ENCODE data around the gene KRT17. TPM values are rescaled to one million over a fixed set of nuclear protein-coding genes. Genes with fewer than 3 reads are reported as not detected.
"Not testable (repeated sequence)": the region's sequence is repeated elsewhere in the genome, so short reads cannot be mapped to it uniquely, and the experiment has no call there.

The KRT17 gene
- total and polyA plus RNA-seq, 2 of the 4 experiments (the other 2 are of a cell fraction), result 2.5 to 4.6 TPM

DNA sequence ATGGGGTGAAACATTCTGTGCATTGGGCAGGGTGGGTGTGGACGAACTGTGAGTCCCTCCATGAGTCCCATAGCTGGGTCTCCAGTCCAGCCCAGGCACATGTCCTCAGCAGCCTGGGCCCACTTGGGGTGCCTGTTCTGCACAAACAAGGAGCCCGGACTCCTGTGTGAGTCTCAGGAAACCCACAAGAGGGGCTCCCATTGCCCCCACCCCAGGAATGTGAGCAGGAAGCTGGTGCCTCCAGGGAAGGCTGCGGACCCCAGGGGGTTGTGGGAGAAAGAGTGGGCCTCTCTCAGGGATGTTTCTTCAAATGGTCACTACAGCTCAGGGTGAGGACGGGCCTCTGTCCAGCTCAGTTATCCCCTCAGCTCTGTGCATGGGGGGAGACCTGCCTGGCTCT, 7.9 kb downstream of the KRT17 start:
- ATAC-seq (ENCODE audit: low read depth); H3K14ac ChIP-seq (replicated peaks; ENCODE audit: low read depth, low read length); H2BK15ac ChIP-seq (ENCODE audit: low read depth, low read length); H3K4ac ChIP-seq (ENCODE audit: low read depth, low read length); intact Hi-C loops (cut with micrococcal nuclease); H4K5ac ChIP-seq (ENCODE audit: low read depth, low read length); POLR2A ChIA-PET (ENCODE audit: unreplicated experiment); H3K27ac ChIP-seq (ENCODE audit: insufficient read depth, low read length); H2AK9ac ChIP-seq (replicated peaks; ENCODE audit: low read depth, low read length, poor library complexity); H3K56ac ChIP-seq (ENCODE audit: extremely low read depth, insufficient read depth, low read length); DNase-seq; H2BK5ac ChIP-seq (ENCODE audit: low read depth, low read length, poor library complexity, severe bottlenecking); H3K9me1 ChIP-seq (ENCODE audit: insufficient read depth, low read length); H3K79me1 ChIP-seq (ENCODE audit: low read depth in 1 of 2, low read length in 2 of 2); H4K8ac ChIP-seq (ENCODE audit: low read depth in 2 of 2, low read length in 2 of 2); in situ Hi-C loops (cut with MboI; ENCODE audit: low sequenced_read_pairs); H3K4me3 ChIP-seq (ENCODE audit: insufficient read depth, low read depth, low read length); H2AFZ ChIP-seq (replicated peaks; ENCODE audit: low read length, poor library complexity); H3K18ac ChIP-seq (ENCODE audit: low read depth, low read length); H2BK20ac ChIP-seq (ENCODE audit: low read depth, low read length); BruUV-seq (replicated peaks); H3K9me3 ChIP-seq (ENCODE audit: control insufficient read depth, insufficient read depth, low read length); CTCF ChIA-PET; H4K91ac ChIP-seq (ENCODE audit: insufficient read depth, low read depth, low read length); H2BK120ac ChIP-seq (ENCODE audit: low read depth, low read length); H3K4me2 ChIP-seq (ENCODE audit: low read depth, low read length); H2AK5ac ChIP-seq (ENCODE audit: low read depth, low read length); H3K9ac ChIP-seq (ENCODE audit: low read depth, low read length); dilution Hi-C loops (cut with HindIII; ENCODE audit: low sequenced_read_pairs, unreplicated experiment); H3K4me1 ChIP-seq (ENCODE audit: control insufficient read depth, insufficient read depth, low read length); H3K23ac ChIP-seq (ENCODE audit: low read depth, low read length); H4K20me1 ChIP-seq (ENCODE audit: insufficient read depth, low read length); H3K36me3 ChIP-seq (ENCODE audit: control insufficient read depth, insufficient read depth, low read length): not testable (repeated sequence)
- no CpG with 5 or more reads among the region's 4 CpGs for WGBS, 2 experiments (ENCODE audit: extremely low coverage in 2 of 2, insufficient read length in 1 of 2)
- H3K27me3 ChIP-seq (ENCODE audit: control insufficient read depth, insufficient read depth, low read length), result peaks cover 35% of the 10 kb centered on the region
- TF ChIP-seq MAZ (IDR thresholded peaks at IDR 0.05; ENCODE audit: borderline replicate concordance, low read depth, low read length), result peak; percentile 59; the same call in 1 of the 2 replicates

Data from IMR-90 (cell line).